ENCODE data around the gene SMIM21. TPM values are rescaled to one million over a fixed set of nuclear protein-coding genes. Genes with fewer than 3 reads are reported as not detected.

The SMIM21 gene
- total RNA-seq, 1 donor from 2014 or later = not detected

DNA sequence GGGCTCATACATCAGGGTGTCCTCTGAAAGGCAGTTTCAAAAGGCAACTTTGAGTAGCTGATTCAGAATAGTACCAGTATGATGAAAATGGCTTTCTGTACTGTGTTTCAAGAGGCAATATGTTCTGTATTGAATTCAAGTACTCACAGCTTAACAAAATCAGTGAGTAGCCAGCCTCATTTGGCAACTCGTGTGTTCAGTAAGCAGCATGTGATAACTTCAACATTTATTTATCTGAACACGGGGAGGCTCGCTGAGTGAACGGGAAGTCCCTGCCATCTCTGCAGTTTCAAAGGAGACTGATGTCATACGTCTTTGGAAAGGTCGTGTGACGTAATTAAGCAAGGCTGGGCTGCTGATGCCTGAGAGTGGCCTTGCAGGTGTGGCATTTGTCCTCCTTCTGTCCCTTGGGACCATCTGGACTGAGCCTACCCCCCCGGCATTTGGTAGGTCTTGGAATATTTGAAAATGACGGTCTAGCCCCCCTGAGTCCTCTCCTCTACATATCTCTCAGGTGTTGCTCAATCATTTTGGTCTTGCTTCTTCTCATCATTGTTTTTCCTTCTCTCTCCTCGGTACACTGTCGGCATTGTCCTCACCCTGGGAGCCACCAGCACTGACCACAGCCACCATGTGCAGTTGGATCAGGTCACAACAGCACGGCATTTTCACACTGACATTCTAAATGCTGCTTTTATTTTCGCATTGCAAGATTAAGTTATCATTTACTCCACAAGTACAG is 62.8 kb downstream of the SMIM21 start:
- H3K27me3 Mint-ChIP-seq (ENCODE audit: low read depth) = no peaks in the 10 kb centered on the region
- DNase-seq (ENCODE audit: low spot score) = no peak
- H3K4me1 Mint-ChIP-seq (ENCODE audit: low read depth) = no peaks in the 10 kb centered on the region

GRCh38 chr18:75363446-75364225 is 63.9 kb downstream of the SMIM21 start:
- intact Hi-C loops (cut with micrococcal nuclease) = no loop called here
- DNase-seq (ENCODE audit: low spot score) = no peak
- no peaks in the 10 kb centered on the region for H3K36me3 Mint-ChIP-seq (ENCODE audit: low read depth)
- H3K9me3 Mint-ChIP-seq = no peaks in the 10 kb centered on the region
- H3K27ac Mint-ChIP-seq = no peak overlapping the region
- no peaks in the 10 kb centered on the region for H3K4me1 Mint-ChIP-seq (ENCODE audit: low read depth)
- no peak overlapping the region for H3K4me3 Mint-ChIP-seq (ENCODE audit: low read depth)
- H3K27me3 Mint-ChIP-seq (ENCODE audit: low read depth) = no peaks in the 10 kb centered on the region

More for the DNA sequence above, 62.8 kb downstream of the SMIM21 start:
- H3K4me3 Mint-ChIP-seq (ENCODE audit: low read depth) = no peak overlapping the region
- intact Hi-C loops (cut with micrococcal nuclease) = no loop called here
- no peaks in the 10 kb centered on the region for H3K36me3 Mint-ChIP-seq (ENCODE audit: low read depth)
- no peak overlapping the region for H3K27ac Mint-ChIP-seq
- H3K9me3 Mint-ChIP-seq = no peaks in the 10 kb centered on the region

- no peak overlapping the region for H3K4me3 Mint-ChIP-seq (ENCODE audit: low read depth)
- H3K27me3 Mint-ChIP-seq (ENCODE audit: low read depth) = no peaks in the 10 kb centered on the region
- DNase-seq (ENCODE audit: low spot score) = no peak
- no peak overlapping the region for H3K27ac Mint-ChIP-seq
- intact Hi-C loops (cut with micrococcal nuclease) = no loop called here
- peaks cover 2% of the 10 kb centered on the region for H3K9me3 Mint-ChIP-seq
- no peaks in the 10 kb centered on the region for H3K4me1 Mint-ChIP-seq (ENCODE audit: low read depth)
- H3K36me3 Mint-ChIP-seq (ENCODE audit: low read depth) = no peaks in the 10 kb centered on the region
Observed at GRCh38 chr18:75362435-75362834, 65.1 kb downstream of the SMIM21 start.

DNA sequence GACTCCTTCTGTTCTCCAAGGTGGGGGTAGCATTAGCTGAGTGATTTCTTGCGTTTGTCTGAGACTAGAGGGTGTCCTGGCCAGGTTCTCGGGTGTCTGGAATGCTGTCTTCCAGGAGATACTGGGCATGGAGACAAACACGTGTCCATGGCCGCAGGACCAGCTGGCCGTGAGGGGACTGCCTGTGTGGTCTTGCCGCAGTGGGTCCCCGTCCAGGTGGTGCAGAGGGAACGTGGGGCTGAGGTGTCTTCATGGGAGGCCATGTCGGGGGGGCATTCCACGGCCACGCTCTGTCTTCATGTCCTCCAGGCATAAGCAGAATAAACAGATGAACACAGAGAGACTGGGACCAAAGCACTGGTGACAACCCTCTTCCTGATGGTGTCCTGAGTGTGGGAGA is 66.6 kb downstream of the SMIM21 start:
- Mint-ChIP-seq H3K9me3 (peaks cover 8% of the 10 kb centered on the region), H3K27me3 (ENCODE audit: low read depth) (no peaks in the 10 kb centered on the region), H3K4me3 (ENCODE audit: low read depth) (no peak overlapping the region), H3K4me1 (ENCODE audit: low read depth) (no peaks in the 10 kb centered on the region), H3K36me3 (ENCODE audit: low read depth) (no peaks in the 10 kb centered on the region), H3K27ac (no peak overlapping the region)
- intact Hi-C loops (cut with micrococcal nuclease) = no loop called here
- no peak for DNase-seq (ENCODE audit: low spot score)

DNA sequence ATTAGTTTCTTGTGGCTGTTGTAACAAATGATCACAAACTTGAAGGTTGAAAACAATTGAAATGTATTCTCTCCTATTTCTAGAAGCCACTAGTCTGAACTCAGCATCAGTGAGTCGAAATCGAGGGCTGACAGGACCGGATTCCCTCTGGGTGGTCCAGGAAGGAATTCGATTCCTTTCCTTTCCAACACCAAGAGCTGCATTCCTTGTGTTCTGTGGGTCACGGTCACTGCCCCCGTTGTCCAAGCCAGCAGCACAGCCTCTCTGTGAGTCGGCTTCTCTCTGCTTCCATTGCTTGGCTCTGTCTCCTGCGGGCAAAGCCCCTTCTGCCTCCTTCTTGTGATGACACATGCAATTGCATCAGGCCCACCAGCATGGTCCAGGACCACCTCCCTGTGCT is 67.3 kb downstream of the SMIM21 start:
- no peaks in the 10 kb centered on the region for H3K36me3 Mint-ChIP-seq (ENCODE audit: low read depth)
- H3K9me3 Mint-ChIP-seq = peaks cover 8% of the 10 kb centered on the region

More for the DNA sequence above, 67.3 kb downstream of the SMIM21 start:
- DNase-seq (ENCODE audit: low spot score) = no peak
- Mint-ChIP-seq H3K4me1 (ENCODE audit: low read depth) (no peaks in the 10 kb centered on the region), H3K27me3 (ENCODE audit: low read depth) (no peaks in the 10 kb centered on the region), H3K27ac (no peak overlapping the region), H3K4me3 (ENCODE audit: low read depth) (no peak overlapping the region)
- intact Hi-C loops (cut with micrococcal nuclease) = no loop called here

Other genes with a start within 250 kb of the SMIM21 start
- gene PTGR3, start 218.6 kb downstream of the SMIM21 start, total RNA-seq = 26.0 and 28.6 TPM in 2 replicates
- gene TSHZ1, start 216.9 kb downstream of the SMIM21 start, total RNA-seq = 11.5 and 12.0 TPM in 2 replicates

All from activated T-helper 2 cell treated with anti-CD3 and anti-CD28 coated beads, Interferon-gamma antibody, Interleukin-2, Interleukin-4, amounts not matched to agents 10 μg/mL and 5 μg/mL and 100 μg/mL, durations not matched to agents 14 hours and 24 hours and 36 hours (primary cell).